ENCODE data around the gene LGALS3. TPM values are rescaled to one million over a fixed set of nuclear protein-coding genes. Genes with fewer than 3 reads are reported as not detected.

The LGALS3 gene
- total RNA-seq, 1 donor: 368 TPM

- Histone ChIP-seq H3K9me3 (ENCODE audit: low read depth, low read length) (no peaks in the 10 kb centered on the region), H4K20me1 (ENCODE audit: insufficient read depth, low read length) (peaks cover 3% of the 10 kb centered on the region), H3K27me3 (ENCODE audit: insufficient read depth, low read length) (no peaks in the 10 kb centered on the region), H3K4me1 (ENCODE audit: insufficient read depth, low read length) (peaks cover 5% of the 10 kb centered on the region), H3K4me3 (ENCODE audit: insufficient read depth, low read length) (no peak overlapping the region), H3K4me2 (ENCODE audit: insufficient read depth, low read length) (no peak overlapping the region), H3K79me2 (ENCODE audit: insufficient read depth, low read length) (peaks cover 40% of the 10 kb centered on the region), H3K36me3 (ENCODE audit: insufficient read depth, low read length) (peaks cover 77% of the 10 kb centered on the region), H2AFZ (ENCODE audit: low read length) (no peak overlapping the region), H3K27ac (ENCODE audit: low read depth, low read length) (no peak overlapping the region)
- no peak for TF ChIP-seq CTCF (IDR thresholded peaks at IDR 0.05; ENCODE audit: extremely low read depth, low read depth, low read length)
- no peak for DNase-seq (ENCODE audit: insufficient read length, low spot score, missing footprints)
Observed at GRCh38 chr14:55142466-55142865, 13.4 kb downstream of the LGALS3 start.

- H3K4me2 ChIP-seq (ENCODE audit: insufficient read depth, low read length): no peak overlapping the region
- H3K9me3 ChIP-seq (ENCODE audit: low read depth, low read length): no peaks in the 10 kb centered on the region
- no peak overlapping the region for H3K4me3 ChIP-seq (ENCODE audit: insufficient read depth, low read length)
- H3K4me1 ChIP-seq (ENCODE audit: insufficient read depth, low read length): no peaks in the 10 kb centered on the region
- H2AFZ ChIP-seq (ENCODE audit: low read length): no peak overlapping the region
- no peak for DNase-seq (ENCODE audit: insufficient read length, low spot score, missing footprints)
- no peak for TF ChIP-seq CTCF (IDR thresholded peaks at IDR 0.05; ENCODE audit: extremely low read depth, low read depth, low read length)
- H4K20me1 ChIP-seq (ENCODE audit: insufficient read depth, low read length): no peaks in the 10 kb centered on the region
- no peak overlapping the region for H3K27ac ChIP-seq (ENCODE audit: low read depth, low read length)
- H3K79me2 ChIP-seq (ENCODE audit: insufficient read depth, low read length): peaks cover 6% of the 10 kb centered on the region
- H3K36me3 ChIP-seq (ENCODE audit: insufficient read depth, low read length): peaks cover 50% of the 10 kb centered on the region
- H3K27me3 ChIP-seq (ENCODE audit: insufficient read depth, low read length): no peaks in the 10 kb centered on the region
Observed at GRCh38 chr14:55146425-55146824, 17.4 kb downstream of the LGALS3 start.

- Histone ChIP-seq H3K27me3 (ENCODE audit: insufficient read depth, low read length) (no peaks in the 10 kb centered on the region), H4K20me1 (ENCODE audit: insufficient read depth, low read length) (no peaks in the 10 kb centered on the region), H3K9me3 (ENCODE audit: low read depth, low read length) (no peaks in the 10 kb centered on the region), H3K79me2 (ENCODE audit: insufficient read depth, low read length) (no peaks in the 10 kb centered on the region), H3K27ac (ENCODE audit: low read depth, low read length) (no peak overlapping the region), H3K4me2 (ENCODE audit: insufficient read depth, low read length) (no peak overlapping the region), H3K4me1 (ENCODE audit: insufficient read depth, low read length) (peaks cover 4% of the 10 kb centered on the region), H3K4me3 (ENCODE audit: insufficient read depth, low read length) (no peak overlapping the region), H3K36me3 (ENCODE audit: insufficient read depth, low read length) (peaks cover 12% of the 10 kb centered on the region), H2AFZ (ENCODE audit: low read length) (no peak overlapping the region)
- TF ChIP-seq CTCF (IDR thresholded peaks at IDR 0.05; ENCODE audit: extremely low read depth, low read depth, low read length): no peak
- DNase-seq (ENCODE audit: insufficient read length, low spot score, missing footprints): no peak
Observed at GRCh38 chr14:55151601-55152000, 22.5 kb downstream of the LGALS3 start.

- peaks cover 4% of the 10 kb centered on the region for H3K4me1 ChIP-seq (ENCODE audit: insufficient read depth, low read length)
- H3K4me3 ChIP-seq (ENCODE audit: insufficient read depth, low read length): no peak overlapping the region
- no peak overlapping the region for H3K4me2 ChIP-seq (ENCODE audit: insufficient read depth, low read length)
- H3K27ac ChIP-seq (ENCODE audit: low read depth, low read length): no peak overlapping the region
- no peaks in the 10 kb centered on the region for H3K9me3 ChIP-seq (ENCODE audit: low read depth, low read length)
- no peak overlapping the region for H2AFZ ChIP-seq (ENCODE audit: low read length)
- no peak for DNase-seq (ENCODE audit: insufficient read length, low spot score, missing footprints)
- H3K36me3 ChIP-seq (ENCODE audit: insufficient read depth, low read length): peaks cover 9% of the 10 kb centered on the region
- no peaks in the 10 kb centered on the region for H4K20me1 ChIP-seq (ENCODE audit: insufficient read depth, low read length)
- no peaks in the 10 kb centered on the region for H3K27me3 ChIP-seq (ENCODE audit: insufficient read depth, low read length)
- no peak for TF ChIP-seq CTCF (IDR thresholded peaks at IDR 0.05; ENCODE audit: extremely low read depth, low read depth, low read length)
- H3K79me2 ChIP-seq (ENCODE audit: insufficient read depth, low read length): no peaks in the 10 kb centered on the region
Observed at GRCh38 chr14:55152052-55152753, 23.2 kb downstream of the LGALS3 start.
